SK-N-SH (cell line): ENCODE data around the gene MPPED2. TPM values are rescaled to one million over a fixed set of nuclear protein-coding genes. Genes with fewer than 3 reads are reported as not detected.

Experiments used
- CTCF ChIA-PET: fragments of 300-600, 350-600 bp; formaldehyde crosslinking; extraction: SDS; loops from one replicate; lab custom pipeline; 2021; lab: Yijun Ruan, JAX
- POLR2A ChIA-PET: fragments of 350-600 bp; sonication (Branson Sonifier 250); formaldehyde crosslinking; extraction: SDS; loops from one replicate; lab custom pipeline; 2020; ENCODE audit warnings: antibody characterized with exemption, inconsistent platforms; lab: Yijun Ruan, JAX
- DNase-seq: peaks from one replicate; pipeline ENCODE4 v3.0.0; 2012
- H2AFZ ChIP-seq: fragments of 200-600 bp; sonication (generic); 2 replicates; pipeline ENCODE4 v1.8.1; 2016; ENCODE audit warnings: antibody characterized with exemption, mild to moderate bottlenecking, low read depth
- H3F3A ChIP-seq: fragments of 200-600 bp; sonication (generic); replicated peaks from 2 replicates; pipeline ENCODE3; 2016; ENCODE audit warnings: antibody characterized with exemption, mild to moderate bottlenecking; ENCODE audit not compliant: insufficient read depth
- H3K27ac ChIP-seq, 2 experiments: fragments of 200-500 bp in 1 of 2; fragments of 200-600 bp in 1 of 2; sonication (Bioruptor generic) in 1 of 2; sonication (generic), shearing (Covaris generic) in 1 of 2; 2 replicates each; pipeline versions ENCODE4 v1.5.1 to v1.6.1; 2014 to 2016; ENCODE audit warnings: low read depth in 2 of 2, inconsistent platforms in 1 of 2, low read length in 1 of 2, mild to moderate bottlenecking in 1 of 2, mixed read lengths in 1 of 2
- H3K27me3 ChIP-seq: fragments of 200-600 bp; sonication (generic), shearing (Covaris generic); 2 replicates; pipeline ENCODE4 v1.6.1; 2016; ENCODE audit warnings: mixed run types; ENCODE audit not compliant: insufficient read depth
- H3K36me3 ChIP-seq, 2 experiments: fragments of 200-500 bp in 1 of 2; fragments of 200-600 bp in 1 of 2; sonication (Bioruptor generic) in 1 of 2; sonication (generic) in 1 of 2; replicated peaks in 1 of 2; 2 replicates each; pipeline versions ENCODE3 to v1.5.1; 2014 to 2016; ENCODE audit warnings: low read length in 1 of 2, mild to moderate bottlenecking in 1 of 2; ENCODE audit not compliant: insufficient read depth in 2 of 2, control insufficient read depth in 1 of 2
- H3K4me1 ChIP-seq, 2 experiments: fragments of 200-500 bp in 1 of 2; fragments of 200-600 bp in 1 of 2; sonication (Bioruptor generic) in 1 of 2; sonication (generic), shearing (Covaris generic) in 1 of 2; 2 replicates each; pipeline versions ENCODE4 v1.5.1 to v1.6.1; 2014 to 2016; ENCODE audit warnings: low read depth in 1 of 2, low read length in 1 of 2, mixed run types in 1 of 2; ENCODE audit not compliant: insufficient read depth in 2 of 2, control insufficient read depth in 1 of 2
- H3K4me2 ChIP-seq: fragments of 200-600 bp; sonication (generic), shearing (Covaris generic); 2 replicates; pipeline ENCODE4 v1.6.1; 2017; ENCODE audit warnings: mixed run types
- H3K4me3 ChIP-seq, 2 experiments: fragments of 200-500 bp in 1 of 2; fragments of 200-600 bp in 1 of 2; sonication (Bioruptor generic) in 1 of 2; sonication (generic), shearing (Covaris generic) in 1 of 2; 2 replicates each; pipeline versions ENCODE4 v1.5.1 to v1.8.1; 2014 to 2016; ENCODE audit warnings: low read depth in 2 of 2, inconsistent platforms in 1 of 2, low read length in 1 of 2, mild to moderate bottlenecking in 1 of 2, mixed read lengths in 1 of 2, moderate library complexity in 1 of 2
- H3K79me2 ChIP-seq: fragments of 200-600 bp; sonication (generic); 2 replicates; pipeline ENCODE4 v1.8.1; 2017; ENCODE audit warnings: mild to moderate bottlenecking; ENCODE audit not compliant: insufficient read depth
- H3K9ac ChIP-seq: fragments of 200-600 bp; sonication (generic); 2 replicates; pipeline ENCODE4 v1.6.1; 2017; ENCODE audit warnings: mixed run types
- H3K9me2 ChIP-seq: fragments of 200-600 bp; sonication (generic); 2 replicates; pipeline ENCODE4 v1.6.1; 2017; ENCODE audit warnings: mixed run types
- H3K9me3 ChIP-seq: fragments of 200-600 bp; sonication (generic); 2 replicates; pipeline ENCODE4 v1.6.1; 2017; ENCODE audit warnings: mixed run types, mild to moderate bottlenecking, moderate library complexity
- H4K20me1 ChIP-seq: fragments of 200-600 bp; sonication (generic); 2 replicates; pipeline ENCODE4 v1.6.1; 2017; ENCODE audit warnings: mild to moderate bottlenecking, mixed run types; ENCODE audit not compliant: insufficient read depth
- CTCF ChIP-seq: fragments of 200-600 bp; sonication (generic); IDR thresholded peaks from 2 replicates; pipeline ENCODE4 v1.6.1; 2017; ENCODE audit warnings: antibody characterized with exemption, mild to moderate bottlenecking, moderate library complexity
- EP300 ChIP-seq, 2 experiments: IDR thresholded peaks; 2 replicates each; pipeline versions ENCODE4 v1.4.0 to v1.6.1; 2012; ENCODE audit warnings: borderline replicate concordance in 1 of 2, low read depth in 1 of 2, low read length in 1 of 2
- EZH2phosphoT487 ChIP-seq: fragments of 200-600 bp; sonication (generic); IDR thresholded peaks from 2 replicates; pipeline ENCODE4 v1.6.1; 2017; ENCODE audit warnings: low read depth, mixed run types, mild to moderate bottlenecking, antibody characterized with exemption, moderate library complexity, borderline replicate concordance
- FOXM1 ChIP-seq: IDR thresholded peaks from 2 replicates; pipeline ENCODE4 v1.4.0; 2012; ENCODE audit warnings: low read depth, mild to moderate bottlenecking
- GABPA ChIP-seq: IDR thresholded peaks from 2 replicates; pipeline ENCODE4 v1.4.0; 2012; ENCODE audit warnings: low read depth, mild to moderate bottlenecking
- JUND ChIP-seq: IDR thresholded peaks from 2 replicates; pipeline ENCODE4 v1.4.0; 2012
- REST ChIP-seq: IDR thresholded peaks from 2 replicates; pipeline ENCODE4 v1.6.1; 2012; ENCODE audit warnings: mild to moderate bottlenecking, low read depth, low read length, moderate library complexity
- USF1 ChIP-seq: IDR thresholded peaks from 2 replicates; pipeline ENCODE4 v1.4.0; 2012; ENCODE audit warnings: low read depth, borderline replicate concordance
- WGBS: methylation state at CpG from one replicate; pipeline ENCODE4 v1.1.6; 2017; ENCODE audit warnings: low lambda C conversion rate; 5-methylcytosine and 5-hydroxymethylcytosine counted together
- polyA plus RNA-seq, 3 experiments: library from polyadenylated mRNA; depleted of rRNA; stranded (reverse); fragments of >200 nt; gene quantifications; 2 replicates each; pipeline ENCODE4 v1.2.3, GENCODE V29; 2012

Gene MPPED2
- polyA plus RNA-seq, 1 of the 3 experiments (the other 2 are of a cell fraction) = 0.05 TPM

- no peak for TF ChIP-seq REST
- no peak for TF ChIP-seq CTCF
- TF ChIP-seq EZH2phosphoT487 = no peak
Measured at GRCh38 chr11:30457087-30457486, 129.1 kb downstream of the MPPED2 start (continued).

GRCh38 chr11:30455025-30455424 is 131.1 kb downstream of the MPPED2 start:
- CTCF ChIA-PET = no interaction called here
- Histone ChIP-seq H3K4me3 (no peak overlapping the region), H3K9me2 (no peaks in the 10 kb centered on the region), H3K4me1 (no peaks in the 10 kb centered on the region; a peak in 1 of 4 replicates), H3K79me2 (no peaks in the 10 kb centered on the region), H3K27ac (no peak overlapping the region), H2AFZ (no peak overlapping the region), H3K9me3 (no peaks in the 10 kb centered on the region), H3K9ac (no peak overlapping the region), H3K27me3 (no peaks in the 10 kb centered on the region), H3K4me2 (no peak overlapping the region), H3K36me3 (no peaks in the 10 kb centered on the region), H3F3A (no peaks in the 10 kb centered on the region), H4K20me1 (no peaks in the 10 kb centered on the region)
- no peak for TF ChIP-seq USF1
- no peak for TF ChIP-seq JUND
- no peak for TF ChIP-seq EP300 (IDR thresholded peaks at IDR 0.05; ENCODE audit: borderline replicate concordance in 1 of 2, low read depth in 1 of 2, low read length in 1 of 2)
- TF ChIP-seq GABPA = no peak
- TF ChIP-seq FOXM1 = no peak
- no peak for TF ChIP-seq CTCF
- WGBS = 29% methylated on average over 2 of the region's 2 CpGs
- no peak for DNase-seq
- POLR2A ChIA-PET = no interaction called here
